ENCODE results near the gene STX12.
"Not testable (repeated sequence)": the region's sequence is repeated elsewhere in the genome, so short reads cannot be mapped to it uniquely, and the experiment has no call there.

The STX12 gene

GRCh38 chr1:27830621-27831440 is 57.8 kb downstream of the STX12 start, which contains the start of gene PPP1R8:
Gene PPP1R8, plus strand, starts transcription at chr1:27830782. Its CDS starts 54 bp downstream, at chr1:27830836.
- peak; percentile 89 for DNase-seq (ENCODE audit: low read depth)

- no peak for DNase-seq (ENCODE audit: low read depth)
Observed at GRCh38 chr1:27831568-27832410, 58.8 kb downstream of the STX12 start.

- DNase-seq (ENCODE audit: low read depth), result no peak
Observed at GRCh38 chr1:27832762-27833161, 59.7 kb downstream of the STX12 start.

- DNase-seq (ENCODE audit: low read depth), result no peak
Observed at GRCh38 chr1:27833470-27833869, 60.5 kb downstream of the STX12 start.

GRCh38 chr1:27835046-27835445 is 62.0 kb downstream of the STX12 start:
- no peak for DNase-seq (ENCODE audit: low read depth)

GRCh38 chr1:27835501-27835900 is 62.5 kb downstream of the STX12 start:
- DNase-seq (ENCODE audit: low read depth), result no peak

- DNase-seq (ENCODE audit: low read depth), result no peak
Observed at GRCh38 chr1:27849951-27850350, 76.9 kb downstream of the STX12 start.

GRCh38 chr1:27855085-27855484 is 82.1 kb downstream of the STX12 start:
- DNase-seq (ENCODE audit: low read depth), result no peak

GRCh38 chr1:27856561-27857343 is 83.7 kb downstream of the STX12 start:
- DNase-seq (ENCODE audit: low read depth), result no peak

- not testable (repeated sequence) for DNase-seq (ENCODE audit: low read depth)
Observed at GRCh38 chr1:27857552-27857951, 84.5 kb downstream of the STX12 start.

GRCh38 chr1:27858072-27858948 is 85.3 kb downstream of the STX12 start:
- peak; percentile 71 for DNase-seq (ENCODE audit: low read depth)

GRCh38 chr1:27858949-27859576 is 86.0 kb downstream of the STX12 start:
- DNase-seq (ENCODE audit: low read depth), result no peak

GRCh38 chr1:27861436-27861835 is 88.4 kb downstream of the STX12 start:
- no peak for DNase-seq (ENCODE audit: low read depth)

GRCh38 chr1:27862004-27862403 is 89.0 kb downstream of the STX12 start:
- no peak for DNase-seq (ENCODE audit: low read depth)

- DNase-seq (ENCODE audit: low read depth), result no peak
Observed at GRCh38 chr1:27862671-27863537, 89.9 kb downstream of the STX12 start.

GRCh38 chr1:27863538-27863915 is 90.5 kb downstream of the STX12 start:
- DNase-seq (ENCODE audit: low read depth), result no peak

GRCh38 chr1:27864264-27864895 is 91.4 kb downstream of the STX12 start:
- no peak for DNase-seq (ENCODE audit: low read depth)

- DNase-seq (ENCODE audit: low read depth), result no peak
Observed at GRCh38 chr1:27865821-27866220, 92.8 kb downstream of the STX12 start.

GRCh38 chr1:27868556-27868931 is 95.5 kb downstream of the STX12 start:
- no peak for DNase-seq (ENCODE audit: low read depth)

Measured in stimulated activated CD8-positive, alpha-beta memory T cell treated with anti-CD3 and anti-CD28 coated beads, Interleukin-4, amount 100 ng/mL, for 24 hours (primary cell).